Stimulated activated CD8-positive, alpha-beta memory T cell treated with anti-CD3 and anti-CD28 coated beads, Interleukin-7, amount 100 ng/mL, for 24 hours (primary cell): Measurements from ENCODE around the gene SYK.
"Not testable (repeated sequence)": the region's sequence is repeated elsewhere in the genome, so short reads cannot be mapped to it uniquely, and the experiment has no call there.

Experiments
- DNase-seq: peaks from one replicate; pipeline ENCODE4 v3.0.0-alpha.2; 2020; ENCODE audit warnings: low read depth

Gene SYK

GRCh38 chr9:90795871-90796317, 5.7 kb upstream of the SYK start:
- no peak for DNase-seq

- no peak for DNase-seq
Measured at GRCh38 chr9:90799271-90799852, 2.3 kb upstream of the SYK start.

- DNase-seq, result no peak
Measured at GRCh38 chr9:90801973-90802322, 329 bp downstream of the SYK start.

- DNase-seq, result no peak
Measured at GRCh38 chr9:90802386-90802985, 867 bp downstream of the SYK start.

- DNase-seq, result no peak
Measured at GRCh38 chr9:90803860-90804593, 2.4 kb downstream of the SYK start.

- DNase-seq, result no peak
Measured at GRCh38 chr9:90805006-90805996, 3.7 kb downstream of the SYK start.

GRCh38 chr9:90807006-90807405, 5.4 kb downstream of the SYK start:
- DNase-seq, result no peak

- DNase-seq, result no peak
Measured at GRCh38 chr9:90808398-90808797, 6.8 kb downstream of the SYK start.

- DNase-seq, result no peak
Measured at GRCh38 chr9:90808890-90809685, 7.5 kb downstream of the SYK start.

GRCh38 chr9:90810691-90811090, 9.1 kb downstream of the SYK start:
- DNase-seq, result no peak

GRCh38 chr9:90813046-90813445, 11.4 kb downstream of the SYK start:
- DNase-seq, result no peak

GRCh38 chr9:90813523-90813922, 11.9 kb downstream of the SYK start:
- DNase-seq, result no peak

GRCh38 chr9:90814355-90814754, 12.7 kb downstream of the SYK start:
- DNase-seq, result no peak

- DNase-seq, result no peak
Measured at GRCh38 chr9:90815183-90815943, 13.7 kb downstream of the SYK start.

- no peak for DNase-seq
Measured at GRCh38 chr9:90815944-90816357, 14.3 kb downstream of the SYK start.

GRCh38 chr9:90816690-90817089, 15.1 kb downstream of the SYK start:
- no peak for DNase-seq

GRCh38 chr9:90818279-90818678, 16.7 kb downstream of the SYK start:
- no peak for DNase-seq

GRCh38 chr9:90820406-90820805, 18.8 kb downstream of the SYK start:
- not testable (repeated sequence) for DNase-seq

GRCh38 chr9:90821236-90821635, 19.6 kb downstream of the SYK start:
- not testable (repeated sequence) for DNase-seq

- DNase-seq, result no peak
Measured at GRCh38 chr9:90821697-90822096, 20.1 kb downstream of the SYK start.

GRCh38 chr9:90822866-90823265, 21.2 kb downstream of the SYK start:
- DNase-seq, result no peak
